ENCODE results near the gene THRB.

THRB gene

GRCh38 chr3:24137958-24138875, 356.4 kb downstream of the THRB start:
- H3K27ac ChIP-seq (ENCODE audit: low read depth, low read length), result peak overlapping the region; percentile 54
- no peak overlapping the region for H3K9ac ChIP-seq (ENCODE audit: low read length)
- H3K4me1 ChIP-seq (ENCODE audit: insufficient read depth, low read length), result peaks cover 74% of the 10 kb centered on the region
- peaks cover 26% of the 10 kb centered on the region for H3K36me3 ChIP-seq (ENCODE audit: insufficient read depth, low read length)
- H3K9me3 ChIP-seq (ENCODE audit: low read length), result no peaks in the 10 kb centered on the region
- H3K27me3 ChIP-seq (ENCODE audit: control insufficient read depth in 1 of 2, insufficient read depth in 2 of 2, low read length in 2 of 2), result no peaks in the 10 kb centered on the region
- H3K4me3 ChIP-seq (ENCODE audit: low read depth in 1 of 2, low read length in 2 of 2), result no peak overlapping the region

DNA sequence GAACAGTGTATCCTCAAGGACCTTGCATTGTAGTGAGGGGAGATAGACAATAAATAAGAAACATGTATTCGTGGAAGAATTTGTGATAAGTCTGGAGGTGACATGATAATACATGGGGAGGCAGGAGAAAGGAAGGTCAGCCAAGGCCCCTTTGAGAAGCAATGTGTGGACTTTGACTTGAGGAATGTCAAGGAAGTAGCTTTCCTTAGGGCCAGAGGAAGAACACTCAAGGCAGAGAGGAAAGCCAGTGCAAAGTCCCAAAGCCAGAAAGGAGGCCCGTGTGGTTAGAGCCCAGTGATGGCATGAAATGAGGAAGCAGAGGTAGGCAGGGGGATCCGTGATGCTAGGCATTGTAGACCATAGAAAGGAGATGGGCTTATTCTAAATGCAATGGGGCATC, 357.3 kb downstream of the THRB start:
- Histone ChIP-seq H3K4me3 (ENCODE audit: low read depth in 1 of 2, low read length in 2 of 2) (no peak overlapping the region), H3K27ac (ENCODE audit: low read depth, low read length) (no peak overlapping the region), H3K36me3 (ENCODE audit: insufficient read depth, low read length) (peaks cover 24% of the 10 kb centered on the region), H3K9me3 (ENCODE audit: low read length) (no peaks in the 10 kb centered on the region), H3K27me3 (ENCODE audit: control insufficient read depth in 1 of 2, insufficient read depth in 2 of 2, low read length in 2 of 2) (no peaks in the 10 kb centered on the region), H3K9ac (ENCODE audit: low read length) (no peak overlapping the region), H3K4me1 (ENCODE audit: insufficient read depth, low read length) (peaks cover 77% of the 10 kb centered on the region)

GRCh38 chr3:24136624-24137310, 357.9 kb downstream of the THRB start:
- Histone ChIP-seq H3K4me3 (ENCODE audit: low read depth in 1 of 2, low read length in 2 of 2) (no peak overlapping the region), H3K27me3 (ENCODE audit: control insufficient read depth in 1 of 2, insufficient read depth in 2 of 2, low read length in 2 of 2) (no peaks in the 10 kb centered on the region), H3K9me3 (ENCODE audit: low read length) (no peaks in the 10 kb centered on the region), H3K4me1 (ENCODE audit: insufficient read depth, low read length) (peaks cover 73% of the 10 kb centered on the region), H3K36me3 (ENCODE audit: insufficient read depth, low read length) (peaks cover 25% of the 10 kb centered on the region), H3K27ac (ENCODE audit: low read depth, low read length) (no peak overlapping the region), H3K9ac (ENCODE audit: low read length) (no peak overlapping the region)

- Histone ChIP-seq H3K9ac (ENCODE audit: low read length) (no peak overlapping the region), H3K36me3 (ENCODE audit: insufficient read depth, low read length) (peaks cover 24% of the 10 kb centered on the region), H3K4me1 (ENCODE audit: insufficient read depth, low read length) (peaks cover 66% of the 10 kb centered on the region), H3K27ac (ENCODE audit: low read depth, low read length) (no peak overlapping the region), H3K27me3 (ENCODE audit: control insufficient read depth in 1 of 2, insufficient read depth in 2 of 2, low read length in 2 of 2) (no peaks in the 10 kb centered on the region), H3K9me3 (ENCODE audit: low read length) (no peaks in the 10 kb centered on the region), H3K4me3 (ENCODE audit: low read depth in 1 of 2, low read length in 2 of 2) (no peak overlapping the region)
These were observed 359.4 kb downstream of the THRB start for GRCh38 chr3:24135280-24135679.

DNA sequence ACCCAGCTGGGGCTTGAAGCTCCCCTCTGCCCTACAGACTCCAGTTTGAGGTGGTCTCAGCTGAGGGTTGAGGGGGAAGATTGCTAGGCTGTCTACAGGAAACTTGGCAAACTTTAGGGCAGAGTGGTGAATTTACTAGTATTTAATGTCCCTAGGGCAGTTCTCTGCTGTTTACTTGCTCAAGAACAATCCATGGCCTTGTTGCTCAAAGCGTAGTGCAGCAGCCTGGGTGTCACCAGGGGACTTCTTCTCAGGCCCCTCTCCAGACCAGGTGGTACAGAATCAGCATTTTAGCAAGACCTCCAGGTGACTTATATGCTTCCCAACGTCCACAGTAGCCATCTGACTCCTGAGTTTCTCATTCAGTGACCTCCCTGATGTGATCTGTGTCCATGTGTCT, 360.7 kb downstream of the THRB start:
- Histone ChIP-seq H3K27me3 (ENCODE audit: control insufficient read depth in 1 of 2, insufficient read depth in 2 of 2, low read length in 2 of 2) (no peaks in the 10 kb centered on the region), H3K9me3 (ENCODE audit: low read length) (no peaks in the 10 kb centered on the region), H3K36me3 (ENCODE audit: insufficient read depth, low read length) (peaks cover 24% of the 10 kb centered on the region), H3K9ac (ENCODE audit: low read length) (no peak overlapping the region), H3K4me1 (ENCODE audit: insufficient read depth, low read length) (peaks cover 56% of the 10 kb centered on the region), H3K4me3 (ENCODE audit: low read depth in 1 of 2, low read length in 2 of 2) (no peak overlapping the region), H3K27ac (ENCODE audit: low read depth, low read length) (no peak overlapping the region)

DNA sequence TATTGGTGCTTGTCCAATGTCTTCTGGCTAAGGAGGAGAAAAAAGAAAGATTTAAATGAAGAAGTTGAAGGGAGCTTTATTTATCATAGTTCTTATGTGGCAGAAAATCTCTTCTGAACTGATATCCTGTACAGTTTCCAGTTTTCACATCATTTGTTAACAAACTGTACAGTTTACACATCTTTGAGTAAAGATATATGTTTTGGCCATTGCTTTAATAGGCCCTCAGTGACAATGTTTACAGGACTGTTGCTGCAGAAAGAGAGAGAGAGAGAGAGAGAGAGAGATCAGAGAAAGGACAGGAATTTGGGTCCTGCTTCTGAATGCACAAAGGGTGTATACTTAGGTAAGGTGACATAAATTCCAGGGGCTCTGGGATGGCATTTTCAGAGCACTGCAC, 361.2 kb downstream of the THRB start:
- no peak overlapping the region for H3K9ac ChIP-seq (ENCODE audit: low read length)
- peaks cover 56% of the 10 kb centered on the region for H3K4me1 ChIP-seq (ENCODE audit: insufficient read depth, low read length)
- H3K4me3 ChIP-seq (ENCODE audit: low read depth in 1 of 2, low read length in 2 of 2), result no peak overlapping the region
- H3K9me3 ChIP-seq (ENCODE audit: low read length), result no peaks in the 10 kb centered on the region
- H3K27me3 ChIP-seq (ENCODE audit: control insufficient read depth in 1 of 2, insufficient read depth in 2 of 2, low read length in 2 of 2), result no peaks in the 10 kb centered on the region
- peaks cover 23% of the 10 kb centered on the region for H3K36me3 ChIP-seq (ENCODE audit: insufficient read depth, low read length)
- no peak overlapping the region for H3K27ac ChIP-seq (ENCODE audit: low read depth, low read length)

GRCh38 chr3:24129549-24129948, 365.1 kb downstream of the THRB start:
- no peak overlapping the region for H3K4me3 ChIP-seq (ENCODE audit: low read depth in 1 of 2, low read length in 2 of 2)
- H3K9ac ChIP-seq (ENCODE audit: low read length), result no peak overlapping the region
- H3K36me3 ChIP-seq (ENCODE audit: insufficient read depth, low read length), result peaks cover 25% of the 10 kb centered on the region
- H3K27ac ChIP-seq (ENCODE audit: low read depth, low read length), result no peak overlapping the region
- H3K4me1 ChIP-seq (ENCODE audit: insufficient read depth, low read length), result peaks cover 35% of the 10 kb centered on the region
- no peaks in the 10 kb centered on the region for H3K9me3 ChIP-seq (ENCODE audit: low read length)
- no peaks in the 10 kb centered on the region for H3K27me3 ChIP-seq (ENCODE audit: control insufficient read depth in 1 of 2, insufficient read depth in 2 of 2, low read length in 2 of 2)

DNA sequence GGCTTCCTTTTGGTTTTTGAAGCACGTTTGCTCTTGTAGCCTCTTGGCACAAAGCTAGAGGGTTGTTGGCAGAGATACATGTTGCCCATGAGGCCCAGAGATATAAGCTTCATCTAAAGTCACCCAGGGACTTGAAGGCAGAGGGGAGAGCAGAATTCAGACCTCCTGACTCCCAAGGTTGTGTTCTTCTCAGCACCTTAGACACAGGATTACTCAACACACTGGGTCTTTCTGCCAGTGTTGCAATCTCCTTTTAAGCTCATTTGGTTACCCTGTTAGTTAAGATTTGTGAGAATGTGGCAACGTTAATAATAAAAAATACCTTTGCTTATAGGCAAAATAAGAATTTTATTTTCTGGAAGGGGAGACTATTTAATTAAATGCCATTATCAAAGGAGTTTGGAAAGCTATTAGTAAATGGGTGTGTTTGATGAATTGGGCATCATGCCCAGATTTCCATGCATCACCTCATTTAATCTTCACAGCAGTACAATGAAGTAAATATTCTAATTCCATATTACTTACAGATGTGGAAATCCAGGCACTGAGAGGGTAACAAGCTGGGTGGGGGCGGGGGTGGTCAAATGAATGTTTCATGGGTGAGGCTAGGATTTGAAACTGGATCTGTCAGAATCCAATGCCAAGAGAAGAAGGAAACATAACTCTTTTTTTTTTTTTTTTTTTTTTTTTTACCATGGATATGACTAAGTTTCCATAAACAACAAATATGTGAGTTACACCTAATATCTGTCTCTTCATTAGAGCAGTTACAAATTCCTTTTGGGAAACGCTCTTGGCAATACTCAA, 366.2 kb downstream of the THRB start:
- Histone ChIP-seq H3K4me3 (ENCODE audit: low read depth in 1 of 2, low read length in 2 of 2) (no peak overlapping the region), H3K27ac (ENCODE audit: low read depth, low read length) (no peak overlapping the region), H3K4me1 (ENCODE audit: insufficient read depth, low read length) (peaks cover 24% of the 10 kb centered on the region), H3K36me3 (ENCODE audit: insufficient read depth, low read length) (peaks cover 25% of the 10 kb centered on the region), H3K27me3 (ENCODE audit: control insufficient read depth in 1 of 2, insufficient read depth in 2 of 2, low read length in 2 of 2) (no peaks in the 10 kb centered on the region), H3K9me3 (ENCODE audit: low read length) (no peaks in the 10 kb centered on the region), H3K9ac (ENCODE audit: low read length) (no peak overlapping the region)

- H3K4me3 ChIP-seq (ENCODE audit: low read depth in 1 of 2, low read length in 2 of 2), result no peak overlapping the region
- H3K36me3 ChIP-seq (ENCODE audit: insufficient read depth, low read length), result peaks cover 16% of the 10 kb centered on the region
- H3K9ac ChIP-seq (ENCODE audit: low read length), result no peak overlapping the region
- no peaks in the 10 kb centered on the region for H3K9me3 ChIP-seq (ENCODE audit: low read length)
- H3K4me1 ChIP-seq (ENCODE audit: insufficient read depth, low read length), result peaks cover 12% of the 10 kb centered on the region
- H3K27me3 ChIP-seq (ENCODE audit: control insufficient read depth in 1 of 2, insufficient read depth in 2 of 2, low read length in 2 of 2), result no peaks in the 10 kb centered on the region
- no peak overlapping the region for H3K27ac ChIP-seq (ENCODE audit: low read depth, low read length)
These were observed 371.1 kb downstream of the THRB start for GRCh38 chr3:24123596-24123995.

DNA sequence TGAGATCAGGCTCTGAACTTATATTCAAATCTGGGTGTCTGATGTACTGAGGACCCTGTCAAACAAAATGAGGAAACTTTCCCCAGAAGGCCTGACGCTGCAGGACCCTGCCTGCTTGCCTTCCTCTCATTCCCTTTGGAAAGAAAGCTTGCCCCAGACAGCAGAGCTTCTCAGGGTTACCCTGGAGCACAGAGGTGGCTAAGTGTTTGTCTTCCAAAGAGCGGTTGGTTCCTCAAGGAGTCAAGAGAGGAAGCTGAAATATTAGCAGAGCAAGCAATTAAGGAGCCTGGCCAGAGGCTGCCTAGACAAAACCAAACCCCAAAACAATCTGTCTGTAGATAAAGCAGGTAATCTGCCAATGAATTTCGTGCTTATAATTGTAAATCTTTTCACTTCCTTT, 374.2 kb downstream of the THRB start:
- H3K27ac ChIP-seq (ENCODE audit: low read depth, low read length), result no peak overlapping the region
- H3K27me3 ChIP-seq (ENCODE audit: control insufficient read depth in 1 of 2, insufficient read depth in 2 of 2, low read length in 2 of 2), result no peaks in the 10 kb centered on the region
- H3K4me1 ChIP-seq (ENCODE audit: insufficient read depth, low read length), result peaks cover 4% of the 10 kb centered on the region
- no peak overlapping the region for H3K9ac ChIP-seq (ENCODE audit: low read length)
- H3K4me3 ChIP-seq (ENCODE audit: low read depth in 1 of 2, low read length in 2 of 2), result no peak overlapping the region
- peaks cover 9% of the 10 kb centered on the region for H3K36me3 ChIP-seq (ENCODE audit: insufficient read depth, low read length)
- H3K9me3 ChIP-seq (ENCODE audit: low read length), result no peaks in the 10 kb centered on the region

DNA sequence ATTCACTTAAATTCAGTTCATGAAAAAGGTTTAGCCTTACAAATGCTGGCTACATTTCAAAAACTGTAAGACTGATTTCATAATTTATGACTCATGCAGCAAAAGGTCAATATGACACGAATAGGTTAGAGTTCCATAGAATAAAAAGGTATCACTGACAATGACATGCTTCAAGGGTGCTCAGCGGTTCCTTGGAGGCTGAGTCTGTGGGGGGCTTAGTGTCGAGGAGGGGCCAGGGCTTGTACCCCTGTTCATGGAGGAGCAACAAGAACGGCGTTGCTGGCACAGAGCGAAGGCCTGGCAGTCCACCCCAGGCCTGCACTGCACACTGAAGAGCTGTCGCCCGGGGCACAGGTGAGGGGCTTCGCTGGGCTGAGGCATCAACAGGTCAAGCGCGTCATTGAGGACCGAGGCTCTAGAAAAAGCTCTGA, 375.3 kb downstream of the THRB start:
- H3K4me3 ChIP-seq (ENCODE audit: low read depth in 1 of 2, low read length in 2 of 2), result no peak overlapping the region
- H3K4me1 ChIP-seq (ENCODE audit: insufficient read depth, low read length), result no peaks in the 10 kb centered on the region
- no peak overlapping the region for H3K9ac ChIP-seq (ENCODE audit: low read length)
- H3K27ac ChIP-seq (ENCODE audit: low read depth, low read length), result no peak overlapping the region
- H3K36me3 ChIP-seq (ENCODE audit: insufficient read depth, low read length), result peaks cover 9% of the 10 kb centered on the region
- no peaks in the 10 kb centered on the region for H3K9me3 ChIP-seq (ENCODE audit: low read length)
- no peaks in the 10 kb centered on the region for H3K27me3 ChIP-seq (ENCODE audit: control insufficient read depth in 1 of 2, insufficient read depth in 2 of 2, low read length in 2 of 2)

Measured in muscle layer of colon (tissue), 2 donors.